NCI-H1092 (cell line): ENCODE results near the gene C6orf47.
"Not testable (repeated sequence)": the region's sequence is repeated elsewhere in the genome, so short reads cannot be mapped to it uniquely, and the experiment has no call there.

Experiments
- DNase-seq: peaks from one replicate; lab custom pipeline; 2025; lab: John Stamatoyannopoulos, UW

Gene C6orf47

GRCh38 chr6:31660381-31661261, at the start of gene C6orf47:
Gene C6orf47 (minus strand): TSS chr6:31660778. CDS start chr6:31659947, 831 bp downstream.
- peak; percentile 59 for DNase-seq

GRCh38 chr6:31709157-31709556, 48.6 kb upstream of the C6orf47 start:
- not testable (repeated sequence) for DNase-seq

GRCh38 chr6:31708224-31708623, 47.6 kb upstream of the C6orf47 start:
- no peak for DNase-seq

- no peak for DNase-seq
Measured at GRCh38 chr6:31707701-31708100, 47.1 kb upstream of the C6orf47 start.

- DNase-seq = no peak
Measured at GRCh38 chr6:31706599-31706998, 46.0 kb upstream of the C6orf47 start, which contains the start of gene LY6G6F. Gene LY6G6F (plus strand): TSS chr6:31706866. CDS start chr6:31706907, 41 bp downstream.

- DNase-seq = no peak
Measured at GRCh38 chr6:31705931-31706330, 45.4 kb upstream of the C6orf47 start.

- peak; percentile 88 for DNase-seq
Measured at GRCh38 chr6:31702819-31703716, 42.5 kb upstream of the C6orf47 start, which contains the start of gene ABHD16A. Gene ABHD16A (minus strand): TSS chr6:31703324. CDS start chr6:31703281, 43 bp downstream.

- no peak for DNase-seq
Measured at GRCh38 chr6:31702405-31702818, 41.8 kb upstream of the C6orf47 start.

GRCh38 chr6:31701666-31702404, 41.3 kb upstream of the C6orf47 start:
- DNase-seq = peak; percentile 12

GRCh38 chr6:31700740-31701401, 40.3 kb upstream of the C6orf47 start:
- no peak for DNase-seq

- DNase-seq = no peak
Measured at GRCh38 chr6:31697555-31697954, 37.0 kb upstream of the C6orf47 start.

GRCh38 chr6:31693535-31693934, 33.0 kb upstream of the C6orf47 start:
- DNase-seq = no peak

GRCh38 chr6:31692886-31693285, 32.3 kb upstream of the C6orf47 start:
- DNase-seq = no peak

- no peak for DNase-seq
Measured at GRCh38 chr6:31692353-31692752, 31.8 kb upstream of the C6orf47 start.

GRCh38 chr6:31691564-31692108, 31.1 kb upstream of the C6orf47 start:
- DNase-seq = no peak

- DNase-seq = no peak
Measured at GRCh38 chr6:31691078-31691463, 30.5 kb upstream of the C6orf47 start.

GRCh38 chr6:31690231-31691077, 29.9 kb upstream of the C6orf47 start:
- DNase-seq = no peak

GRCh38 chr6:31689249-31690110, 28.9 kb upstream of the C6orf47 start:
- DNase-seq = no peak
